Fibroblast of mammary gland (primary cell): ENCODE data around the gene PDE6H.

Experiments
- DNase-seq: peaks from one replicate; pipeline ENCODE4 v3.0.0-alpha.2; 2010; ENCODE audit warnings: low read depth
- H3K4me3 ChIP-seq: 2 replicates; pipeline ENCODE4 v1.5.1; 2011; ENCODE audit warnings: low read depth, mild to moderate bottlenecking, low read length, moderate library complexity; ENCODE audit not compliant: control insufficient read depth
- CTCF ChIP-seq: conservative IDR thresholded peaks from 2 replicates; pipeline ENCODE4 v1.5.1; 2011; ENCODE audit warnings: low read depth, low read length, inconsistent platforms; ENCODE audit not compliant: control insufficient read depth, insufficient read depth

The PDE6H gene

GRCh38 chr12:14931791-14932560 lies 40.9 kb upstream of the PDE6H start:
- TF ChIP-seq CTCF, result no peak
- no peak for DNase-seq
- no peak overlapping the region for H3K4me3 ChIP-seq

GRCh38 chr12:14934511-14934910 lies 38.3 kb upstream of the PDE6H start:
- no peak for DNase-seq
- no peak for TF ChIP-seq CTCF
- no peak overlapping the region for H3K4me3 ChIP-seq

DNA sequence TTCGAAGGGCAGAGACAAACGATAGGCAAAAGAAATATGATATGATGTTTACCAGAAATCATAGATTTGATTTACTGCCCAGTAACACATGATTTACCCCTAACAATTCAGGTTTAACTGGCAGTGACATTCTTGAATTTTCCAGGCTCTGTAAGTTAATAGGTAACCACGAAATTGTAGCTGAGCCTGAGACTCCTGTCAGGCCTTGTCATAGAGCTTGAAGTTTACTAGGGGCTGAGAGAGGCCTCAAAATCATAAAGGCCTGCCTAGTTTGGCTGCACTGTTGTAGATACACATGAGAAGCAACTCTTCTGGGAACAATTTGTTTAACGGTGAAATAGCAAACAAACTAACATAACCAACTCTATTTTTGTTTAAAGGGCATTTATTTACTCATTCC lies 37.8 kb upstream of the PDE6H start:
- TF ChIP-seq CTCF, result no peak
- no peak overlapping the region for H3K4me3 ChIP-seq
- DNase-seq, result no peak

DNA sequence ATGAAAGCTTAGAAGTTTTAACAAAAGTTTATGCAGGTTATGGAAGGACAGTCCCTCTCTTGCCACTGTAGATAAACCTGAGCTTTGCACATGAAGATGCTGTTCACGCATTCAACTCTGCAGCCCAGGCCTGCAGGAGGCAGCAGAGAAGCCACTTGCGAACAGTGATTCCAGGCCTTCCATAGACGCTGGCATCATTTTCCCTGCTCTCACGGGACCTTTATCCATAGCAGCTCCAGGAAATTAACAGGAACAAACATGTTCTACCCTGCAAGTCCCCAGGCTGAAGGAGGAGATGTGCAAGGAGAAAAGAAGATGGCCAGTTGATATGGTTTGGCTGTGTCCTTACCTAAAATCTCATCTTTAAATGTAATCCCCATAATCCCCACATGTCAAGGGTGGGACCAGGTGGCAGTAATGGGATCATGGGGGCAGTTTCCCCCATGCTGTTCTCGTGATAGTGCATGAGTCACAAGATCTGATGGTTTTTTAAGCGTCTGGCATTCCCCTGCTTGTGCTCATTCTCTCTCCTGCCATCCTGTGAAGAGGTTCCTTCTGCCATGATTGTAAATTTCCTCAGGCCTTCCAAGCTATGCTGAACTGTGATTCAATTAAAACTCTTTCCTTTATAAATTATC lies 36.5 kb upstream of the PDE6H start:
- DNase-seq, result peak; percentile 10
- H3K4me3 ChIP-seq, result no peak overlapping the region
- peak; percentile 35 for TF ChIP-seq CTCF

- no peak overlapping the region for H3K4me3 ChIP-seq
- no peak for TF ChIP-seq CTCF
- DNase-seq, result no peak
Observed at GRCh38 chr12:14937014-14937413, 35.8 kb upstream of the PDE6H start.

DNA sequence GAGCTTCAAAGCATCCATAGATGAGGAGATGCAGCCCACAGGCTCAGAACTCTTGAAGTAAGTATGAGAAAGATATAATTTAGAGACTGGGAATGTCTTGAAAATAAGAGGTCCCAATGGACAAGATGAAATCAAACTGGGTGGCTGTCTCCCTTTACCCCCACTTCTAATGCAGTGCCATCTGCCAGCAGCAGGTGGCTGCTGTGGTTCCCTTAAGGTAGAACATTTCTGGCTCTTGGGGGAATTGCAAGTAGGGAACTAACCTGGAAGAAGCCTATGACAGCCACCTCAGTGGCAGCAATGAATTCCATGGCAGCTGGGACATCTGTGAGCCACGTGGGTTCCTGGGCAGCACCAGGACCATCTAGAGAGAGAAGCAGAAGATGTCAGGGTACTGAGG lies 35.2 kb upstream of the PDE6H start:
- DNase-seq, result no peak
- TF ChIP-seq CTCF, result peak; percentile 13
- H3K4me3 ChIP-seq, result no peak overlapping the region
